Measurements from ENCODE around the gene RPN1. TPM values are rescaled to one million over a fixed set of nuclear protein-coding genes. Genes with fewer than 3 reads are reported as not detected.

RPN1 gene
- total RNA-seq, 1 donor from 2014 or later = 215 TPM

DNA sequence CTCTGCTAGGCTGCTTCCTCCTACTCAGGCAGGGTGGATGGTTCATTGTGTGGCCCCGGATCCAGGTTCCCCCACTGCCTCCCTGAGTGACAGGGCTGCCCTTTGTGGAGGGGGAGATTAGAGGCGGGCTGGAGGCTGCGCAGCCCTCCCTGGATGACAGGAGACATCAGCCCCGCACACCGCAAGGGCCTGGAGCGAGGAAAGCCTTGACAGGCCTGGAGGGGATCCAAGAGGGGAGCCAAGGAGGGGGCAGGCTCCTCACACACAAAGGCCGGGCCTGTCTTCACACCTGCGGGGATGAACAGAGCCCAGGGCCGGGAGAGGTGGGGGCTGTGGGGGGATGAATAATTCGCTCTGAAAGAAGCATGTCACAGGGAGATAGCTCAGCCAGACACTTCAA, 72.9 kb downstream of the RPN1 start:
- Histone ChIP-seq H3K4me3 (no peak overlapping the region), H3K4me1 (peaks cover 9% of the 10 kb centered on the region), H3K27ac (no peak overlapping the region), H3K27me3 (peaks cover 11% of the 10 kb centered on the region), H3K9me3 (no peaks in the 10 kb centered on the region), H3K36me3 (no peaks in the 10 kb centered on the region)
- no peak for ATAC-seq
- TF ChIP-seq CTCF (IDR thresholded peaks at IDR 0.05) = no peak
- intact Hi-C loops (cut with DNase I) = loop anchor here (10.0 kb wide), 1 partner anchor 83 kb away; the partner anchor contains the start of gene GATA2
- no peak for DNase-seq

DNA sequence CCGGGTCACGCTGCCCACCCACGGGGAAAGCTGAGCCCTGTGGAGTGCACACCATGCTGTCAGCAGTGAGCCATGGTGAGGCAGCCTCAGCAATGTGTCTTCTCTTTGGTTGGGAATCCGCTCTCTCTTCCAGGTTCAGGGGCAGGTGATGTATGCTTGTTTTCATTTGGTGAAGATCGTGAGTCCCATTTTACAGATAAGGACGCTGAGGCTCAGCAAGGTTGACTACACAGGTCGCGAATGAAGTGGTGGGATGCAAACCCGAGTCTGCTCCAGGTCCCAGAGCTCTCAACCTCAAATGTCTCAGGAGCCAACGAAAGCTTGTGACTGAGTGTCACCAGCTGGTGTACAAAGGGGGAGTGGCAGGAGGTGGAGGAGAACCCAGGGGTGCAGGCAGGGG, 74.3 kb downstream of the RPN1 start:
- H3K27me3 ChIP-seq = peaks cover 11% of the 10 kb centered on the region
- DNase-seq (no peak), ATAC-seq (no peak)
- H3K9me3 ChIP-seq = no peaks in the 10 kb centered on the region
- H3K36me3 ChIP-seq = no peaks in the 10 kb centered on the region
- H3K4me3 ChIP-seq = no peak overlapping the region
- TF ChIP-seq CTCF (IDR thresholded peaks at IDR 0.05) = no peak
- intact Hi-C loops (cut with DNase I) = loop anchor here (10.0 kb wide), 1 partner anchor 81 kb away; the partner anchor contains the start of gene GATA2
- no peak overlapping the region for H3K27ac ChIP-seq
- peaks cover 9% of the 10 kb centered on the region for H3K4me1 ChIP-seq

DNA sequence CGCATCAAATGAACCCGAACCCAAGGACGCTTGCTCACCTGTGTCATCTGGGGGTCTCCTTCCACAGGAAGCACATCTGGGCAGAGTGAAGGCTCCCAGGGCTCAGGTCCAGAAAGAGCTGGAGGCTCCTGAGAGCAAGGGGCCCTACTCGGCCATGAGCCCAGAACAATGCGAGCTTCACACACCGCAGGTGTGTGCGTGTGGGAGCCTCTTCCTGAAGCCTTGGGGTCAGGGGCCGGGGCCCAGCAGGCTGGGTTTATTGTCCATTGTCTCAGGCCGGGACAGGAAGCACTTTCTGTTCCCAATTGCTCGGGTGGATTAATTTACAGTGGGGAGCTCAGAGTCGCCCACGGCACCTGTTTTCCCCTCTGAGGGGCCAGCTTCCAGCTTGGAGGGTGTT, 74.8 kb downstream of the RPN1 start:
- DNase-seq (no peak), ATAC-seq (no peak)
- H3K4me1 ChIP-seq = peaks cover 9% of the 10 kb centered on the region
- intact Hi-C loops (cut with DNase I) = loop anchor here (10.0 kb wide), 1 partner anchor 81 kb away; the partner anchor contains the start of gene GATA2
- H3K9me3 ChIP-seq = no peaks in the 10 kb centered on the region
- no peak overlapping the region for H3K27ac ChIP-seq
- no peak overlapping the region for H3K4me3 ChIP-seq
- H3K27me3 ChIP-seq = peaks cover 11% of the 10 kb centered on the region
- no peaks in the 10 kb centered on the region for H3K36me3 ChIP-seq
- TF ChIP-seq CTCF (IDR thresholded peaks at IDR 0.05) = no peak

DNA sequence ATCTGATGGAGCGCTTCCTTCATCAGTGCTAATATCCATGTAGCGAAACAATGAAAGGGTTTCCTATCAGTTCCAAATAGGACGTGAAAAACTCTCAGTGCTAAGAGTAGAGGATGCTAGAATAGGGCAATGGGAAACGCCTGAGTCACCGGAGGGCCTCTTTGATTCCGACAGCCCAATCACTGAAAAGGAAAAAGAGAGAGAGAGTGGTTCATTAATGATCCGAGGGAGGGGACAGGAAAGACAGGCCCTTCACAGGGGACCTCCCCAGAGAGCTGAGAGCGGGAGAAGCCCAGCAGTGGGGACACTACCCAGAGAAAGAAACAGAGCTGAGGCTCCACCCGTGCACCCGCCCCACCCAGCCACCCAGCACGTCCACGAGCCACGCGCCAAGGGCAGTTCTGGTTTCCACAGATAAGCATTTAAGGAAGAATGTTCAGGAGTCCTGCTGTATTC, 76.9 kb downstream of the RPN1 start:
- Histone ChIP-seq H3K9me3 (no peaks in the 10 kb centered on the region), H3K4me1 (peaks cover 9% of the 10 kb centered on the region), H3K27ac (no peak overlapping the region), H3K4me3 (no peak overlapping the region), H3K27me3 (peaks cover 11% of the 10 kb centered on the region), H3K36me3 (no peaks in the 10 kb centered on the region)
- DNase-seq (no peak), ATAC-seq (peak; percentile 47)
- intact Hi-C loops (cut with DNase I) = loop anchor here (10.0 kb wide), 1 partner anchor 79 kb away; the partner anchor contains the start of gene GATA2
- no peak for TF ChIP-seq CTCF (IDR thresholded peaks at IDR 0.05)

- intact Hi-C loops (cut with DNase I) = loop anchor here (10.0 kb wide), 1 partner anchor 78 kb away; the partner anchor contains the start of gene GATA2
- ATAC-seq (no peak), DNase-seq (no peak)
- Histone ChIP-seq H3K4me1 (peaks cover 9% of the 10 kb centered on the region), H3K27me3 (peaks cover 12% of the 10 kb centered on the region), H3K9me3 (no peaks in the 10 kb centered on the region), H3K27ac (no peak overlapping the region), H3K36me3 (no peaks in the 10 kb centered on the region), H3K4me3 (no peak overlapping the region)
- TF ChIP-seq CTCF (IDR thresholded peaks at IDR 0.05) = no peak
Measured at GRCh38 chr3:128573160-128573559, 77.5 kb downstream of the RPN1 start.

Data from upper lobe of right lung (tissue), 1 donor.